Natural killer cell treated with Interleukin-12 subunit alpha and Interleukin-12 subunit beta and Interleukin-15 and Interleukin-18, amount 100 ng/mL, for 72 hours (primary cell): ENCODE measurements around the gene ZYG11B. TPM values are rescaled to one million over a fixed set of nuclear protein-coding genes. Genes with fewer than 3 reads are reported as not detected.
"Not testable (repeated sequence)": the region's sequence is repeated elsewhere in the genome, so short reads cannot be mapped to it uniquely, and the experiment has no call there.

ENCODE experiments used
- ATAC-seq, 2 donors: fragments of 150-1000 bp; cut with Tn5 transposase in 1 of 2; sonication (Bioruptor Pico), chemical (Tn5 transposase) in 1 of 2; 2 replicates each; pipeline ENCODE4 v1.10.0; 2021
- DNase-seq: peaks from one replicate; pipeline ENCODE4 v3.0.0; 2022; ENCODE audit warnings: low spot score
- H3K27ac Mint-ChIP-seq, 2 donors: 1 replicate in 1 of 2; 2 replicates in 1 of 2; pipeline ENCODE4 v1.8.0; 2022; ENCODE audit warnings: mixed read lengths in 2 of 2, mild to moderate bottlenecking in 1 of 2, moderate library complexity in 1 of 2
- H3K27me3 Mint-ChIP-seq, 2 donors: 1 replicate in 1 of 2; 2 replicates in 1 of 2; pipeline ENCODE4 v1.8.0; 2022; ENCODE audit warnings: mixed read lengths in 2 of 2
- H3K36me3 Mint-ChIP-seq: one replicate; pipeline ENCODE4 v1.8.0; 2022; ENCODE audit warnings: mixed read lengths
- H3K4me1 Mint-ChIP-seq, 2 donors: 1 replicate in 1 of 2; 2 replicates in 1 of 2; pipeline ENCODE4 v1.8.0; 2022; ENCODE audit warnings: low read depth in 2 of 2, mixed read lengths in 2 of 2, mild to moderate bottlenecking in 1 of 2
- H3K4me3 Mint-ChIP-seq: one replicate; pipeline ENCODE4 v1.8.0; 2022; ENCODE audit warnings: mixed read lengths
- H3K9me3 Mint-ChIP-seq: 2 replicates; pipeline ENCODE4 v1.8.0; 2022; ENCODE audit warnings: mixed read lengths
- total RNA-seq, 2 donors: library from RNA; stranded (reverse); gene quantifications; one replicate each; pipeline ENCODE4 v1.2.3, GENCODE V29; 2022

Gene ZYG11B
- total RNA-seq, 2 donors from 2014 or later: 5.8 to 8.3 TPM

DNA sequence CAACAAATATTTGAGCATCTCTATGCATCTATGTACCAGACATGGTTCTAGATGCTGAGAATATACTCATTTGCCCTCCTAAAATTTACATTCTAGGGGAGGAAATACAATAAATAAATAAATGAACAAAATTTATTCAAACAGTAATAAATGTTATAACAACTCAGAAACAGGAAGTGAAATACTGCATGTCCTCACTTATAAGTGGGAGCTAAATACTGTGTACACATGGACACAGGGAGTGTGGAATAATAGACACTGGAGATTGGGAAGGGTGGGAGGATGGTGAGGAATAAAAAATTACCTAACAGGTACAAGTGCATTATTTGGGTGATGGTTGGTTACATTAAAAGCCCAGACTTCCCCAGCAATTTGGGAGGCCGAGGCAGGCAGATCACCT is 32.4 kb upstream of the ZYG11B start:
- Mint-ChIP-seq H3K4me3 (no peak overlapping the region), H3K27ac (no peak overlapping the region), H3K27me3 (no peaks in the 10 kb centered on the region), H3K36me3 (peaks cover 8% of the 10 kb centered on the region), H3K9me3 (no peaks in the 10 kb centered on the region), H3K4me1 (peaks cover 10 to 20% of the 10 kb centered on the region in 2 donors)
- DNase-seq: no peak
- ATAC-seq: no peak

DNA sequence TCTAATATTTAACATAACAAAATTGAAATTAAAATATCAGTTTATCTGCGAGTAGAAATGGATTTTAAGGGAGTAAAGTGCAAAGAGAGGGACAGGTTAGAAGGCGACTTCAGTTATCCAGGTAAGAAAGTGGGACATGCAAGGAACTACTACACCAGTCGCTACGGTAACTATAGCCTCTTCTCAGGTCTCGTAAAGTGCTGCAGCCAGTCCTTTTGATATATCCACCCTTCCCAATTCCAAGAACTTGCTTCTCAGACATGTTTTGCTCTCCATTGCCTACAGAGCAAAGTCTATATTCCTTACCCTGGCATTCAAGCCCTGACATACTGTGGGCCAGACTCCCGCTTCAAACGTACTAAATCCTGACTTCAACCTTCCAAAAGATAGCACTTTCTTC is 30.6 kb upstream of the ZYG11B start:
- Mint-ChIP-seq H3K9me3 (no peaks in the 10 kb centered on the region), H3K4me3 (no peak overlapping the region), H3K4me1 (peaks cover 10 to 20% of the 10 kb centered on the region in 2 donors), H3K27me3 (no peaks in the 10 kb centered on the region), H3K36me3 (peaks cover 8% of the 10 kb centered on the region), H3K27ac (no peak overlapping the region)
- DNase-seq (no peak), ATAC-seq (no peak)

DNA sequence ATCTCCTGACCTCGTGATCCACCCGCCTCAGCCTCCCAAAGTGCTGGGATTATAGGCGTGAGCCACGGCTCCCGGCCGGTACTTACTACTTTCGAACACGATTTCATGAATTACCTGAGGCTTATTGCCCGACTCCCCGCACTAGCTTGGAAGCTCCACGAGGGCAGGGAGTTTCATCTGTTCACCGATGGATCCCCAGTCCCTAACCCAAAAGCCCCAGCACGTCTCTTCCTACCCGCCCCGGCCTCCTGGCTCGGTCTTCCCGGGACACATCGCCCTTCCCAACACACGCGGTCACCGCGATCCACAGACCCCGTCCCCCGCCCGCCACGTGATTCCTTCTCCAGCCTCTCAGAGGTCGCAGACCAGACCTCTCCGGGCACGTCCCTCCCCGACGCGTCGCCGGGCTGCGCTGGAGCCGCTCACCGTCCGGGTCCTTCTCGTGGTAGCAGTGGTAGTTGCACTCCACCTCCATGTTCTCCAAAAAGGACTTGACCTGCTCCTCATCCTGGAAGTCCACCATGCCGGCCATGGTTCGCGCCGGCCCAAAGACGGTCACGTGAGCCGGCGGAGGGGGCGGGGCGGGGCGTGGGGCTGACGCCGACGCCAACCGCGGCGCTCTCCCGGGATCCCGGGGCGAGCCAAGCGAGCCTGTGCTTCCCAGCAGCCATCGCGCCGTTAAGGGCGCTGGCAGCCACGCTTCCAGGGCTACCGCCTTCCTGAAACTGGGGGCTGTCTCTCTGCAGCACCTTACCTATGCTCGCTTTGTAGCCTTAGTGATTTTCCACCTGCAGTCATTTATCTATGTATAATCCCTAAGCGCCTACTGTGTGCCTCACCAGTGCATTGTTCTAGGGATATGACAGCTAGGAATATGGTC is 28.2 kb upstream of the ZYG11B start, which contains the start of gene COA7:
TSS of gene COA7 (minus strand) at position 553 of the 880 bp plus-strand sequence. CDS start at position 532, 21 bp downstream.
- ATAC-seq (peak; percentile 67 to 77), DNase-seq (peak; percentile 76)
- Mint-ChIP-seq H3K27ac (peak within 1 kb of the TSS; percentile 77 to 87), H3K36me3 (no peaks in the 10 kb centered on the region), H3K4me3 (peak within 1 kb of the TSS; percentile 90), H3K4me1 (peaks cover 15 to 24% of the 10 kb centered on the region in 2 donors), H3K27me3 (no peaks in the 10 kb centered on the region), H3K9me3 (no peaks in the 10 kb centered on the region)

DNA sequence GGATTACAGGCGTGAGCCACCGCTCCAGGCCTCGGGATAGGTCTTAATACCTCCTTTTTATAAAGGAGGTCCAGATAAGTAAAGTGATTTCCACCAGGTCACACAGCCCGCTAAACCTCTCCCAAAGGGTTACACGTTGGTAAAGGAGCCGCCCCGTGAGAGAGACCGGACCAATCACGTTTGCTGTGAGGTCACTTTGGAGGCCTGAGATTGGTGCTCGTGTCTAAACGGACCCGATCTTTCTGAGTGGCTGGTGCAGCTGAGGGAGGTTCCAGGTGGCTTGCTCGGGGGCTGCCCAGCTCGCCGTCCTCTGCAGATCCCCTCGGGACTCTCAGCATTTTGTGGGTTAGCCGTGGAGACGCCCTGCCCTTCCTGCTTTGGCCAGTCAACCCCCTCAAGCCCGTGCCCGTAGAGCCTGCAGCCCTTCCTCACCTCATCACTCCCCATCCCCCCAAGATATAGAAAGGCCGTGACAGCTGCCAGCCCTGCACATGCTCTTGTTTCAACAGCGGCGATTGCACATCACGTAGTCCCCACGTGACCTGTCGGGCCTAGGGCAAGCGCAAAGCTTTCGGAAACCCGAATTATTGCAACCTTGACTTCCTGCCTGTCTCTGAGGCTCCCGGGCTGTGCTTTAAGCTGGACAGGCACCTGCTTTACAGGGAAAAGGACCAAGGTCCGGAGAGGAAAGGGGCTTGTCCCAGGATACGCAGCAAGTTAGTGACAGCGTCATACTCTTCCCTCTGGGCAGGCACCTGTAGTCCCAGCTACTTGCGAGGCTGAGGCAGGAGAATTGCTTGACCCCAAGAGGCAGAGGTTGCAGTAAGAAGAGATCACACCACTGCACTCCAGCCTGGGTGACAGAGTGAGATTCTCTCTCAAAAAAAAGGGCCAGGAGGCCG is 23.1 kb upstream of the ZYG11B start:
- Mint-ChIP-seq H3K27ac (peak overlapping the region; percentile 90 to 94), H3K9me3 (no peaks in the 10 kb centered on the region), H3K4me3 (peak overlapping the region; percentile 89), H3K27me3 (peaks cover under 1 to 9% of the 10 kb centered on the region in 2 donors), H3K36me3 (no peaks in the 10 kb centered on the region), H3K4me1 (peaks cover 16 to 21% of the 10 kb centered on the region in 2 donors)
- ATAC-seq (peak; percentile 94), DNase-seq (peak; percentile 89)

DNA sequence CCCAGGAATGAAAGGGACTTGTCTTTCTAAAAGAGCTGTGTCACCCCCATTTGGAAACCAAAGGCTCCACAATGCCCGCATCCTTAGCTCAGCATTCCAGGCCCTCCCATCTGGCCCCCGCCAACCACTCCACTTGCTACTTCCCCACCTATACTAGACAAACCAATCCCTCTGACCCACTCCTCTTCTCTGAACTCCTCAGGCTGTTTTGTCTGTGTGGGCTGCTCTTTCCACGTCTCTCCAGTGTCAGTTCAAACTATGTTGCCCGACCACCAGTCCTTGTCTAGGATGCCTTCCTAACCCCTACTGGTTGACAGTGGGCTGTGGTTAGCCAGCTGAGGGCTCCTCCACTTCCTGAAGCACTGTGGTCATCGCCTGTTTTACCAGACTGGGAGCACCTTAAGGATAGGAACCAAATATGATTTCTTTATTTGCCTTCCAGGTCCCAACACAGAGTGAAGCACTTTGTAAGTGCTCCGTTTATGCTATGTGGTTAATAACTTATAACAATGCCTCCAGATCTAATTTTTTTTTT is 20.1 kb upstream of the ZYG11B start:
- H3K4me3 Mint-ChIP-seq: no peak overlapping the region

GRCh38 chr1:52706941-52707926 is 19.0 kb upstream of the ZYG11B start:
- Mint-ChIP-seq H3K9me3 (no peaks in the 10 kb centered on the region), H3K27me3 (peaks cover 6 to 15% of the 10 kb centered on the region in 2 donors), H3K27ac (peak overlapping the region in 1 of 2 donors; percentile 53), H3K36me3 (no peaks in the 10 kb centered on the region), H3K4me3 (no peak overlapping the region), H3K4me1 (peaks cover 12 to 17% of the 10 kb centered on the region in 2 donors)
- no peak for DNase-seq
- no peak for ATAC-seq

More for the DNA sequence above, 20.1 kb upstream of the ZYG11B start:
- Mint-ChIP-seq H3K36me3 (no peaks in the 10 kb centered on the region), H3K27ac (peak overlapping the region in 1 of 2 donors; percentile 5), H3K9me3 (no peaks in the 10 kb centered on the region), H3K27me3 (peaks cover 6 to 15% of the 10 kb centered on the region in 2 donors), H3K4me1 (peaks cover 12 to 17% of the 10 kb centered on the region in 2 donors)
- no peak for ATAC-seq
- DNase-seq: no peak

- Mint-ChIP-seq H3K27me3 (peaks cover 6 to 15% of the 10 kb centered on the region in 2 donors), H3K36me3 (no peaks in the 10 kb centered on the region), H3K27ac (peak overlapping the region in 1 of 2 donors; percentile 53), H3K4me3 (no peak overlapping the region), H3K4me1 (peaks cover 7 to 12% of the 10 kb centered on the region in 2 donors), H3K9me3 (no peaks in the 10 kb centered on the region)
- DNase-seq (no peak), ATAC-seq (no peak)
Measured at GRCh38 chr1:52707927-52708655, 18.2 kb upstream of the ZYG11B start.

DNA sequence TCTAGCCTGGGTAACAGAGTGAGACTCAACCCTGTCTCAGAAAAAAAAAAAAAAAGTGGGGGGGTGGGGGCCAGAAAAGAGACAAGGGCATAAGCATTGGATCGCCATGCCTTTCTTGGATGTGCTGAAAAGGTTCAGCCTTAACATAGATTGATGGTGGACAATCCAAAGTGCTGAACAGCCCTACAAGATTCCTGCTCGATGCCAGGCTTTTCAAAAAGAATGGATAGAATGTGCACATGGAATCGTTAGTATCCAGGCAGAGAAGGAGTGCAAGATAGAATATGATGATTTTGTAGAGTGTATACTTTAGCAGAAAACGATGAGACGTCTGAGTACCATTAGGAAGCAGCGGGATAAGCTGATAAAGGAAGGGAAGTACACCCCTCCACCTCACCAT is 17.2 kb upstream of the ZYG11B start:
- peaks cover 2 to 5% of the 10 kb centered on the region in 2 donors for H3K4me1 Mint-ChIP-seq
- peaks cover 6 to 15% of the 10 kb centered on the region in 2 donors for H3K27me3 Mint-ChIP-seq
- no peaks in the 10 kb centered on the region for H3K36me3 Mint-ChIP-seq
- ATAC-seq (no peak), DNase-seq (no peak)
- no peak overlapping the region for H3K27ac Mint-ChIP-seq
- no peaks in the 10 kb centered on the region for H3K9me3 Mint-ChIP-seq
- no peak overlapping the region for H3K4me3 Mint-ChIP-seq

DNA sequence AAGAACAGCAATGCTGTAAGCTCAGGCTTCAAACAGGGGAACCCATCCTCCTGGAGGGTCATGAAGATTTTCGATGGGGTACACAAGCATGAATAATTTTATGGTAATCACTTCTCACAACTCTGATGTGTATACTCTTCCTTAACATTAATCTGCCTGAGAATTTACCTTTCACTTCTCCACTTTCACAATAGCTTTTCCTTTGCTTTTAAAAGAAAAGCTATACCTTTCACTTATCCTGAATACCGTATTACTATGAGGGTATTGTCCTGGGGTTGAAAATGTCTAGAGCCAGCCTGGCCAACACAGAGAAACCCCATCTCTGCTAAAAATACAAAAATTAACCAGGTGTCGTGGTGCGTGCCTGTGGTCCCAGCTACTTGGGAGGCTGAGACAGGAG is 12.7 kb upstream of the ZYG11B start:
- Mint-ChIP-seq H3K9me3 (no peaks in the 10 kb centered on the region), H3K36me3 (no peaks in the 10 kb centered on the region), H3K4me1 (no peaks in the 10 kb centered on the region), H3K4me3 (no peak overlapping the region), H3K27me3 (peaks cover under 1 to 2% of the 10 kb centered on the region in 2 donors), H3K27ac (no peak overlapping the region)
- DNase-seq (no peak), ATAC-seq (no peak)

DNA sequence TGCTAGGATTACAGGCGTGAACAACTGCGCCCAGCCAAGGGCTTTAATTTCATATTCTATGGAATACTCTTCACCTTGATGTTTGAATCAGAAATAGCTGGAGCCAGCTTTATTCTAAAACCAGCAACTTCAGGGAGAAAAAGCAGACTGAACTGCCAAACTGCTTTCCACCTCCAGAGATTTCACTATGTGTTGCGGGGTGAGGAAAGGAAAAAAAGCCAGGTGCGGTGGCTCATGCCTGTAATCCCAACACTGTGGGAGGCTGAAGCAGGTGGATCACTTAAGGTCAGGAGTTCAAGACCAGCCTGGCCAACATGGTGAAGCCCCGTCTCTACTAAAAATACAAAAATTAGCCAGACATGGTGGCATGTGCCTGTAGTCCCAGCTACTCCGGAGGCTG is 11.0 kb upstream of the ZYG11B start:
- H3K4me1 Mint-ChIP-seq, DNase-seq, H3K4me3 Mint-ChIP-seq, H3K27me3 Mint-ChIP-seq, H3K9me3 Mint-ChIP-seq, H3K36me3 Mint-ChIP-seq, H3K27ac Mint-ChIP-seq, ATAC-seq: not testable (repeated sequence)

DNA sequence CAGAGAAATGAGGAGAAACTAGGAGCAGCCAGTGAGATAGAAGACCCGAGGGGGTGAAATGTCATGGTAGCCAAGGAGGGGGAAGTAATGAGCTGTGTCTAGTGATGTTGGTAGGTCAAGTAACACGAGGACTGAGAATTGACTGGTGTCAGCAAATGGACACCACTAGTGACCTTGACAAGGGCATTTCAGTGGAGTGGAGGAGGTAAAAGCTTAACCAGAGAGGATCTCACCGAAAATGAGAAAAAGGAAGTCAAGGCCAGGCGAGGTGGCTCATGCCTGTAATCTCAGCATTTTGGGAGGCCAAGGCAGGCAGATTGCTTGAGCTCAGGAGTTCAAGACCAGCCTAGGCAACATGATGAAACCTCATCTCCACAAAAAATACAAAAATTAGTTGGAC is 3.0 kb upstream of the ZYG11B start:
- Mint-ChIP-seq H3K27me3 (peaks cover 4 to 5% of the 10 kb centered on the region in 2 donors), H3K36me3 (no peaks in the 10 kb centered on the region), H3K4me1 (peaks cover 22 to 24% of the 10 kb centered on the region in 2 donors), H3K9me3 (no peaks in the 10 kb centered on the region), H3K27ac (no peak overlapping the region), H3K4me3 (no peak overlapping the region)
- ATAC-seq: no peak
- no peak for DNase-seq

- DNase-seq: no peak
- peak overlapping the region; percentile 93 for H3K4me3 Mint-ChIP-seq
Measured at GRCh38 chr1:52725903-52726264, 369 bp upstream of the ZYG11B start.

More at GRCh38 chr1:52725903-52726264, 369 bp upstream of the ZYG11B start:
- no peak for ATAC-seq
- Mint-ChIP-seq H3K4me1 (peaks cover 25 to 30% of the 10 kb centered on the region in 2 donors), H3K36me3 (no peaks in the 10 kb centered on the region), H3K27ac (peak overlapping the region; percentile 50 to 73), H3K9me3 (no peaks in the 10 kb centered on the region), H3K27me3 (peaks cover 4 to 5% of the 10 kb centered on the region in 2 donors)
